ACC112 (cell line): ENCODE results near the gene INSR.
"Not testable (repeated sequence)": the region's sequence is repeated elsewhere in the genome, so short reads cannot be mapped to it uniquely, and the experiment has no call there.

ENCODE experiments used
- H2AFZ ChIP-seq: fragments of 200-600 bp; sonication (generic); one replicate; pipeline ENCODE4 v1.6.0; 2017; ENCODE audit warnings: antibody characterized with exemption, low read length; ENCODE audit not compliant: unreplicated experiment
- H3K27ac ChIP-seq: fragments of 200-600 bp; sonication (generic); 2 replicates; pipeline ENCODE4 v1.5.1; 2014; ENCODE audit warnings: low read depth, mild to moderate bottlenecking, antibody characterized with exemption, low read length, moderate library complexity
- H3K27me3 ChIP-seq: fragments of 200-600 bp; sonication (generic); 2 replicates; pipeline ENCODE4 v1.6.1; 2014; ENCODE audit warnings: mild to moderate bottlenecking, antibody characterized with exemption, low read length, moderate library complexity, mixed read lengths; ENCODE audit not compliant: insufficient read depth
- H3K36me3 ChIP-seq: fragments of 200-600 bp; sonication (generic); 2 replicates; pipeline ENCODE4 v1.6.1; 2016; ENCODE audit warnings: mild to moderate bottlenecking, antibody characterized with exemption, low read length, moderate library complexity, mixed read lengths; ENCODE audit not compliant: insufficient read depth
- H3K4me1 ChIP-seq: fragments of 200-600 bp; sonication (generic); one replicate; pipeline ENCODE4 v1.6.1; 2016; ENCODE audit warnings: low read length, mixed read lengths; ENCODE audit not compliant: insufficient read depth, unreplicated experiment, control insufficient read depth
- H3K4me3 ChIP-seq: fragments of 200-600 bp; sonication (generic); 2 replicates; pipeline ENCODE4 v1.5.1; 2014; ENCODE audit warnings: mild to moderate bottlenecking, low read depth, low read length
- H3K79me2 ChIP-seq: fragments of 200-600 bp; sonication (generic); one replicate; pipeline ENCODE4 v1.6.0; 2016; ENCODE audit warnings: low read length; ENCODE audit not compliant: control insufficient read depth, unreplicated experiment, insufficient read depth

INSR gene

GRCh38 chr19:7326105-7326877, 32.1 kb upstream of the INSR start:
- H3K4me3 ChIP-seq = no peak overlapping the region
- no peak overlapping the region for H2AFZ ChIP-seq
- no peaks in the 10 kb centered on the region for H3K79me2 ChIP-seq
- H3K4me1 ChIP-seq = no peaks in the 10 kb centered on the region
- no peaks in the 10 kb centered on the region for H3K36me3 ChIP-seq
- H3K27ac ChIP-seq = no peak overlapping the region
- peaks cover 6% of the 10 kb centered on the region; the same call in 1 of the 2 replicates for H3K27me3 ChIP-seq

- H3K79me2 ChIP-seq = no peaks in the 10 kb centered on the region
- no peaks in the 10 kb centered on the region for H3K4me1 ChIP-seq
- H3K27ac ChIP-seq = no peak overlapping the region
- H2AFZ ChIP-seq = no peak overlapping the region
- no peaks in the 10 kb centered on the region for H3K27me3 ChIP-seq
- no peak overlapping the region for H3K4me3 ChIP-seq
- no peaks in the 10 kb centered on the region for H3K36me3 ChIP-seq
Observed at GRCh38 chr19:7318176-7318575, 24.0 kb upstream of the INSR start.

- Histone ChIP-seq H3K27ac (no peak overlapping the region), H3K27me3 (no peaks in the 10 kb centered on the region), H3K4me1 (no peaks in the 10 kb centered on the region), H3K79me2 (no peaks in the 10 kb centered on the region), H3K36me3 (no peaks in the 10 kb centered on the region), H2AFZ (no peak overlapping the region), H3K4me3 (no peak overlapping the region)
Observed at GRCh38 chr19:7312816-7313215, 18.6 kb upstream of the INSR start.

- Histone ChIP-seq H3K36me3 (no peaks in the 10 kb centered on the region), H3K4me3 (no peak overlapping the region), H3K4me1 (no peaks in the 10 kb centered on the region), H2AFZ (no peak overlapping the region), H3K27me3 (no peaks in the 10 kb centered on the region), H3K79me2 (no peaks in the 10 kb centered on the region), H3K27ac (no peak overlapping the region)
Observed at GRCh38 chr19:7311911-7312310, 17.7 kb upstream of the INSR start.

- not testable (repeated sequence) for H3K36me3 ChIP-seq, H3K79me2 ChIP-seq, H2AFZ ChIP-seq, H3K4me3 ChIP-seq, H3K27me3 ChIP-seq, H3K4me1 ChIP-seq, H3K27ac ChIP-seq
Observed at GRCh38 chr19:7308327-7308726, 14.1 kb upstream of the INSR start.

GRCh38 chr19:7307590-7308218, 13.5 kb upstream of the INSR start:
- H3K36me3 ChIP-seq = no peaks in the 10 kb centered on the region
- no peaks in the 10 kb centered on the region for H3K79me2 ChIP-seq
- no peaks in the 10 kb centered on the region for H3K27me3 ChIP-seq
- H3K27ac ChIP-seq = no peak overlapping the region
- no peak overlapping the region for H3K4me3 ChIP-seq
- H2AFZ ChIP-seq = no peak overlapping the region
- H3K4me1 ChIP-seq = no peaks in the 10 kb centered on the region

GRCh38 chr19:7304200-7304599, 10.0 kb upstream of the INSR start:
- no peak overlapping the region for H3K4me3 ChIP-seq
- H3K27ac ChIP-seq = no peak overlapping the region
- H3K27me3 ChIP-seq = no peaks in the 10 kb centered on the region
- H3K79me2 ChIP-seq = no peaks in the 10 kb centered on the region
- H3K36me3 ChIP-seq = no peaks in the 10 kb centered on the region
- H3K4me1 ChIP-seq = no peaks in the 10 kb centered on the region
- no peak overlapping the region for H2AFZ ChIP-seq

GRCh38 chr19:7303470-7303869, 9.3 kb upstream of the INSR start:
- no peaks in the 10 kb centered on the region for H3K79me2 ChIP-seq
- H2AFZ ChIP-seq = no peak overlapping the region
- H3K4me3 ChIP-seq = no peak overlapping the region
- H3K27me3 ChIP-seq = no peaks in the 10 kb centered on the region
- H3K27ac ChIP-seq = no peak overlapping the region
- H3K4me1 ChIP-seq = no peaks in the 10 kb centered on the region
- H3K36me3 ChIP-seq = no peaks in the 10 kb centered on the region

GRCh38 chr19:7301525-7301924, 7.3 kb upstream of the INSR start:
- no peak overlapping the region for H3K4me3 ChIP-seq
- H3K27ac ChIP-seq = no peak overlapping the region
- H3K79me2 ChIP-seq = no peaks in the 10 kb centered on the region
- H3K4me1 ChIP-seq = no peaks in the 10 kb centered on the region
- no peak overlapping the region for H2AFZ ChIP-seq
- H3K27me3 ChIP-seq = no peaks in the 10 kb centered on the region
- H3K36me3 ChIP-seq = no peaks in the 10 kb centered on the region

- Histone ChIP-seq H2AFZ (no peak overlapping the region), H3K27ac (no peak overlapping the region), H3K36me3 (no peaks in the 10 kb centered on the region), H3K27me3 (no peaks in the 10 kb centered on the region), H3K79me2 (no peaks in the 10 kb centered on the region), H3K4me1 (peaks cover 3% of the 10 kb centered on the region), H3K4me3 (no peak overlapping the region)
Observed at GRCh38 chr19:7297742-7298141, 3.5 kb upstream of the INSR start.

GRCh38 chr19:7295912-7296536, 1.8 kb upstream of the INSR start:
- Histone ChIP-seq H3K79me2 (no peaks in the 10 kb centered on the region), H3K4me1 (peaks cover 3% of the 10 kb centered on the region), H3K27ac (no peak overlapping the region), H3K4me3 (no peak overlapping the region), H3K27me3 (no peaks in the 10 kb centered on the region), H2AFZ (no peak overlapping the region), H3K36me3 (no peaks in the 10 kb centered on the region)
